Measurements from ENCODE around the gene SF1. TPM values are rescaled to one million over a fixed set of nuclear protein-coding genes. Genes with fewer than 3 reads are reported as not detected.
A peak's percentile ranks its signal among the peaks of the same experiment; 100 is the strongest.

SF1 gene
- total RNA-seq, 1 donor from 2014 or later = 687 TPM

- DNase-seq (peak; percentile 23), ATAC-seq (ENCODE audit: low read depth) (no peak)
- peaks cover 34% of the 10 kb centered on the region for H3K36me3 Mint-ChIP-seq (ENCODE audit: low read depth)
- peak overlapping the region; percentile 91 for H3K27ac Mint-ChIP-seq
- H3K4me1 Mint-ChIP-seq = peaks cover 49% of the 10 kb centered on the region
- TF ChIP-seq CTCF (IDR thresholded peaks at IDR 0.05) = no peak
- peak overlapping the region; percentile 83 for H3K4me3 Mint-ChIP-seq
- intact Hi-C loops (cut with micrococcal nuclease) = loop anchor here (1.0 to 5.0 kb wide), 5 partner anchors 9 to 211 kb away; partner anchors contain the start of genes ARL2, MEN1 and SF1
- no peaks in the 10 kb centered on the region for H3K27me3 Mint-ChIP-seq
- ChIA-PET POLR2A (interaction anchor here (0.8 to 7.1 kb wide), 17 partner anchors 7 to 332 kb away, joined by 4 to 86 read pairs (median 6); partner anchors contain the start of genes EHD1, MEN1, RASGRP2 and SF1), CTCF (interaction anchor here (0.6 to 5.1 kb wide), 4 partner anchors 15 to 57 kb away, joined by 3 to 29 read pairs (median 3); partner anchors contain the start of gene CDC42BPG)
- H3K9me3 Mint-ChIP-seq = no peaks in the 10 kb centered on the region
Measured at GRCh38 chr11:64801561-64802369, 23.4 kb upstream of the SF1 start.

- DNase-seq = no peak
- Mint-ChIP-seq H3K36me3 (ENCODE audit: low read depth) (peaks cover 35% of the 10 kb centered on the region), H3K4me3 (peak overlapping the region; percentile 83), H3K27me3 (no peaks in the 10 kb centered on the region), H3K9me3 (no peaks in the 10 kb centered on the region), H3K4me1 (peaks cover 52% of the 10 kb centered on the region), H3K27ac (peak overlapping the region; percentile 91)
- no peak for ATAC-seq (ENCODE audit: low read depth)
- POLR2A ChIA-PET = interaction anchor here (1.5 to 7.1 kb wide), 8 partner anchors 10 to 113 kb away, joined by 4 to 86 read pairs (median 28); partner anchors contain the start of genes MEN1, RASGRP2 and SF1
- no peak for TF ChIP-seq CTCF (IDR thresholded peaks at IDR 0.05)
- intact Hi-C loops (cut with micrococcal nuclease) = loop anchor here (5.0 kb wide), 1 partner anchor 211 kb away; the partner anchor contains the start of gene ARL2
- CTCF ChIA-PET = interaction anchor here (0.6 to 5.1 kb wide), 4 partner anchors 14 to 57 kb away, joined by 3 to 29 read pairs (median 3); partner anchors contain the start of gene CDC42BPG
Measured at GRCh38 chr11:64801158-64801464, 22.8 kb upstream of the SF1 start.

GRCh38 chr11:64800303-64801157 lies 22.2 kb upstream of the SF1 start:
- H3K36me3 Mint-ChIP-seq (ENCODE audit: low read depth) = peaks cover 35% of the 10 kb centered on the region
- ATAC-seq (ENCODE audit: low read depth) (no peak), DNase-seq (no peak)
- POLR2A ChIA-PET = interaction anchor here (0.5 to 7.1 kb wide), 14 partner anchors 10 to 697 kb away, joined by 3 to 86 read pairs (median 7); partner anchors contain the start of genes CDC42BPG, MEN1, RASGRP2 and SF1
- peak overlapping the region; percentile 91 for H3K27ac Mint-ChIP-seq
- no peak for TF ChIP-seq CTCF (IDR thresholded peaks at IDR 0.05)
- H3K4me1 Mint-ChIP-seq = peaks cover 54% of the 10 kb centered on the region
- intact Hi-C loops (cut with micrococcal nuclease) = loop anchor here (5.0 kb wide), 1 partner anchor 212 kb away; the partner anchor contains the start of gene ARL2
- H3K4me3 Mint-ChIP-seq = peak overlapping the region; percentile 83
- no peaks in the 10 kb centered on the region for H3K27me3 Mint-ChIP-seq
- CTCF ChIA-PET = interaction anchor here (0.7 to 5.1 kb wide), 7 partner anchors 14 to 112 kb away, joined by 3 to 29 read pairs (median 3); partner anchors contain the start of gene CDC42BPG
- no peaks in the 10 kb centered on the region for H3K9me3 Mint-ChIP-seq

DNA sequence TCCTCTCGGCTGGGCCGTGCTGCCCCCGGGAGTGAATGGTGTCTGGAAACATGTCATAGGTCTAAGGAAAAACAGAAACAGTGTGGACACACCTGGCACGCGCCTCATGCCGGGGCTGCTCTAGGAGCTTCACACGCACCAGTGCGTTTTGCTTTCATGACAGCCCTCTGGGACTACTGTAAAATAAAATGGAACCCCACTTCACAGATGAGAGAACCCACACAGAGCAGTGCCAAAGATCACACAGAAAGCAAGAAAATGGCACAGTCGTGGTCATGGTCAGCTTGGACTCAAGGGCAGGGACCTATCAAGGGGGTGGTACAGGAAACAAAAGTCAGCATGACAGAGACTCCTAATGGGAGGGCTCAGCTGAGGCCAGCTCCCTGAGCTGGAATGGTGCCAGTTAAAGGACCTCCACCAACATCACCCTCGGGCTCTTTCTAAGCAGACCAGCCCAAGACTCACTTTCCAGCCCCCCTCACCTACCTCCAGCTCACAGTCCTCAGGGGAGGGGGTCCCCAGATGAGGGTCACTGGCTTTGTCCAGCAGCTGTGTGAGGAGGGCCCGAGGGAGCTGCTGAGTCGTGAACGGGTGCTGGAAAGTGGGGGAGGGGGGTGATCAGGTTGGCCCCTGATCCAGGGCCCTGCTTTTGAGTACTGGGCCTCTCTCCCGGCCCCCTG lies 21.4 kb upstream of the SF1 start:
- Mint-ChIP-seq H3K9me3 (no peaks in the 10 kb centered on the region), H3K27ac (peak overlapping the region; percentile 91), H3K4me1 (peaks cover 57% of the 10 kb centered on the region), H3K36me3 (ENCODE audit: low read depth) (peaks cover 37% of the 10 kb centered on the region), H3K27me3 (no peaks in the 10 kb centered on the region), H3K4me3 (peak overlapping the region; percentile 71)
- POLR2A ChIA-PET = interaction anchor here (0.5 to 7.1 kb wide), 16 partner anchors 11 to 698 kb away, joined by 3 to 86 read pairs (median 4); partner anchors contain the start of genes CDC42BPG, MEN1, RASGRP2 and SF1
- ATAC-seq (ENCODE audit: low read depth) (peak; percentile 64), DNase-seq (peak; percentile 32)
- CTCF ChIA-PET = interaction anchor here (0.7 to 5.1 kb wide), 8 partner anchors 13 to 213 kb away, joined by 3 to 29 read pairs (median 3); partner anchors contain the start of genes CDC42BPG and SF1
- intact Hi-C loops (cut with micrococcal nuclease) = loop anchor here (1.0 to 5.0 kb wide), 2 partner anchors 12 to 213 kb away; partner anchors contain the start of gene ARL2
- TF ChIP-seq CTCF (IDR thresholded peaks at IDR 0.05) = no peak

All from activated B cell treated with CpG ODN at 0.5 μM for 24 hours (primary cell).